Activated CD4-positive, alpha-beta T cell treated with anti-CD3 and anti-CD28 coated beads for 1 hour (primary cell): ENCODE measurements around the gene PRKAR2B.
"Not testable (repeated sequence)": the region's sequence is repeated elsewhere in the genome, so short reads cannot be mapped to it uniquely, and the experiment has no call there.

Experiments used
- DNase-seq: peaks from one replicate; pipeline ENCODE4 v3.0.0-alpha.2; 2020

PRKAR2B gene

GRCh38 chr7:107049480-107049879 is 5.0 kb downstream of the PRKAR2B start:
- no peak for DNase-seq

- DNase-seq: no peak
Observed at GRCh38 chr7:107049971-107050532, 5.5 kb downstream of the PRKAR2B start.

GRCh38 chr7:107051376-107051775 is 6.9 kb downstream of the PRKAR2B start:
- no peak for DNase-seq

GRCh38 chr7:107054965-107055364 is 10.5 kb downstream of the PRKAR2B start:
- not testable (repeated sequence) for DNase-seq

GRCh38 chr7:107056058-107056457 is 11.6 kb downstream of the PRKAR2B start:
- not testable (repeated sequence) for DNase-seq

GRCh38 chr7:107056728-107057473 is 12.4 kb downstream of the PRKAR2B start:
- DNase-seq: no peak

GRCh38 chr7:107057474-107057833 is 12.9 kb downstream of the PRKAR2B start:
- no peak for DNase-seq

- DNase-seq: no peak
Observed at GRCh38 chr7:107059468-107059867, 15.0 kb downstream of the PRKAR2B start.

- no peak for DNase-seq
Observed at GRCh38 chr7:107063245-107064120, 19.0 kb downstream of the PRKAR2B start.

GRCh38 chr7:107064255-107064654 is 19.8 kb downstream of the PRKAR2B start:
- DNase-seq: no peak

- no peak for DNase-seq
Observed at GRCh38 chr7:107065929-107066247, 21.4 kb downstream of the PRKAR2B start.

- DNase-seq: no peak
Observed at GRCh38 chr7:107068156-107068555, 23.7 kb downstream of the PRKAR2B start.

- no peak for DNase-seq
Observed at GRCh38 chr7:107069457-107069856, 25.0 kb downstream of the PRKAR2B start.

GRCh38 chr7:107070710-107071109 is 26.2 kb downstream of the PRKAR2B start:
- DNase-seq: no peak

GRCh38 chr7:107071129-107071528 is 26.6 kb downstream of the PRKAR2B start:
- no peak for DNase-seq

- DNase-seq: no peak
Observed at GRCh38 chr7:107072133-107072532, 27.6 kb downstream of the PRKAR2B start.

GRCh38 chr7:107075863-107076574 is 31.5 kb downstream of the PRKAR2B start:
- DNase-seq: no peak

- DNase-seq: no peak
Observed at GRCh38 chr7:107076781-107077698, 32.5 kb downstream of the PRKAR2B start.

GRCh38 chr7:107077699-107078516 is 33.4 kb downstream of the PRKAR2B start:
- DNase-seq: no peak

- DNase-seq: no peak
Observed at GRCh38 chr7:107078517-107078966, 34.0 kb downstream of the PRKAR2B start.
